A549 treated with AZD9567 at 1 μM for 4 hours (cell line): ENCODE results near the gene HAS3. TPM values are rescaled to one million over a fixed set of nuclear protein-coding genes. Genes with fewer than 3 reads are reported as not detected.

Experiments
- total RNA-seq: library from RNA; stranded (reverse); fragments of 200-300 nt; extraction: Qiagen RNA extraction; gene quantifications from 5 replicates; pipeline ENCODE4 v1.2.3, GENCODE V29; 2022; ENCODE audit not compliant: insufficient read depth

HAS3 gene
- total RNA-seq, result 33.2 to 45.6 TPM (median 36.3 TPM) in 5 replicates

GRCh38 chr16:69105501-69106361 is at the start of gene HAS3:
TSS of gene HAS3 (plus strand) at chr16:69105653. CDS start at chr16:69109396, 3,743 bp downstream.

GRCh38 chr16:69132424-69133252 is 27.2 kb downstream of the HAS3 start, which contains the start of the genes CHTF8 and UTP4:
TSS of gene CHTF8 (minus strand) at chr16:69132588. CDS start at chr16:69121458, 11,130 bp downstream.
TSS of gene UTP4 (plus strand) at chr16:69132649. CDS start at chr16:69133460, 811 bp downstream.

Other genes with a start within 250 kb of the HAS3 start
- gene CHTF8, start 26.9 kb downstream of the HAS3 start, total RNA-seq, result 130 to 167 TPM (median 131 TPM) in 5 replicates
- gene UTP4, start 27.0 kb downstream of the HAS3 start, total RNA-seq, result 79.9 to 92.4 TPM (median 85.2 TPM) in 5 replicates
- gene SNTB2, start 81.5 kb downstream of the HAS3 start, total RNA-seq, result 5.8 to 8.1 TPM (median 7.7 TPM) in 5 replicates
- gene VPS4A, start 205.7 kb downstream of the HAS3 start, total RNA-seq, result 31.3 to 34.7 TPM (median 34.0 TPM) in 5 replicates
- gene PDF, start 224.9 kb downstream of the HAS3 start, total RNA-seq, result 26.1 to 43.4 TPM (median 40.4 TPM) in 5 replicates
- 19.6 to 28.2 TPM (median 26.4 TPM) in 5 replicates for gene COG8, start 233.9 kb downstream of the HAS3 start, total RNA-seq
- 54.0 to 62.3 TPM (median 58.0 TPM) in 5 replicates for gene NIP7, start 234.1 kb downstream of the HAS3 start, total RNA-seq
- 0.09 TPM in 1 of 5 replicates, not detected in the others for gene TMED6, start 246.1 kb downstream of the HAS3 start, total RNA-seq